Measurements from ENCODE around the gene CD72.

DNA sequence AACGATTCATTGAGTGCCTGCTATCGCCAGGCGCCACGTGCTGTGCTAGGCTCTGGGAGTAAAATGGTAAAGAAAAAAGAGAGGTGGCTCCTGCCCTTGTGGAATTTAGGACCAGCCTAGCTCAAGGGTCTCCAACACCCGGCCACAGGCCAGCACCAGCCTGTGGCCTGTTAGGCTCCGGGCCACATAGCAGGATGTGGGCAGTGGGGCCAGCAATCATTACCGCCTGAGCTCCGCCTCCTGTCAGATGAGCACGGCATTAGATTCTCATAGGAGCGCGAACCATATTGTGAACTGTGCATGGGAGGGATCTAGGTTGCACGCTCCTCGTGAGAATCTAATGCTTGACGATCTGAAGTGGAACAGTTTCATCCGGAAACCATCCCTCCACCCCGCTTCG is 38.1 kb upstream of the CD72 start:
- TF ChIP-seq GATA2 (IDR thresholded peaks at IDR 0.05; ENCODE audit: low read depth, low read length) (no peak), GATA3 (IDR thresholded peaks at IDR 0.05; ENCODE audit: low read depth, low read length) (no peak)
